OCI-LY1 (cell line): ENCODE data around the gene MMS22L.

Source experiments
- H2AFZ ChIP-seq: fragments of 200-600 bp; sonication (generic), shearing (Covaris generic); 2 replicates; pipeline ENCODE4 v1.6.0; 2014; ENCODE audit warnings: antibody characterized with exemption, mild to moderate bottlenecking, low read length
- H3F3A ChIP-seq: fragments of 200-600 bp; sonication (generic), shearing (Covaris generic); 2 replicates; pipeline ENCODE4 v1.6.0; 2014; ENCODE audit warnings: mild to moderate bottlenecking, antibody characterized with exemption, low read length, moderate library complexity; ENCODE audit not compliant: insufficient read depth
- H3K27ac ChIP-seq: fragments of 200-600 bp; sonication (generic); 2 replicates; pipeline ENCODE4 v1.5.1; 2014; ENCODE audit warnings: low read length, mixed run types, mild to moderate bottlenecking, low read depth; ENCODE audit not compliant: poor library complexity, severe bottlenecking
- H3K27me3 ChIP-seq: fragments of 200-600 bp; sonication (generic); 2 replicates; pipeline ENCODE4 v1.6.0; 2014; ENCODE audit warnings: antibody characterized with exemption, mild to moderate bottlenecking, low read length, moderate library complexity; ENCODE audit not compliant: insufficient read depth
- H3K36me3 ChIP-seq: fragments of 200-600 bp; sonication (generic); 2 replicates; pipeline ENCODE4 v1.6.1; 2014; ENCODE audit warnings: mild to moderate bottlenecking, antibody characterized with exemption, low read length, moderate library complexity, mixed read lengths; ENCODE audit not compliant: insufficient read depth
- H3K4me1 ChIP-seq: fragments of 200-600 bp; sonication (generic); 2 replicates; pipeline ENCODE4 v1.5.1; 2014; ENCODE audit warnings: mild to moderate bottlenecking, low read length, moderate library complexity; ENCODE audit not compliant: insufficient read depth, severe bottlenecking
- H3K4me2 ChIP-seq: fragments of 200-600 bp; sonication (generic), shearing (Covaris generic); 2 replicates; pipeline ENCODE4 v1.6.1; 2014; ENCODE audit warnings: low read length
- H3K4me3 ChIP-seq: fragments of 200-600 bp; sonication (generic); 2 replicates; pipeline ENCODE4 v1.5.1; 2014; ENCODE audit warnings: low read length, low read depth, mild to moderate bottlenecking, mixed read lengths; ENCODE audit not compliant: poor library complexity, severe bottlenecking
- H3K79me2 ChIP-seq: fragments of 200-600 bp; shearing (Covaris generic); 2 replicates; pipeline ENCODE4 v1.6.1; 2016; ENCODE audit warnings: mixed run types, low read length, mixed read lengths; ENCODE audit not compliant: insufficient read depth
- H3K9ac ChIP-seq: fragments of 200-600 bp; sonication (generic), shearing (Covaris generic); 2 replicates; pipeline ENCODE4 v1.6.1; 2014; ENCODE audit warnings: mild to moderate bottlenecking, low read length, mixed read lengths
- H3K9me2 ChIP-seq: fragments of 200-600 bp; sonication (generic), shearing (Covaris generic); 2 replicates; pipeline ENCODE4 v1.6.1; 2014; ENCODE audit warnings: low read depth, mild to moderate bottlenecking, low read length, mixed read lengths
- H3K9me3 ChIP-seq: fragments of 200-600 bp; shearing (Covaris generic); 2 replicates; pipeline ENCODE4 v1.6.1; 2014; ENCODE audit warnings: low read length, mixed read lengths
- H4K20me1 ChIP-seq: fragments of 200-600 bp; sonication (generic), shearing (Covaris generic); 2 replicates; pipeline ENCODE4 v1.6.0; 2016; ENCODE audit warnings: mild to moderate bottlenecking, low read length; ENCODE audit not compliant: insufficient read depth
- EZH2 ChIP-seq: fragments of 200-600 bp; sonication (generic), shearing (Covaris generic); IDR thresholded peaks from 2 replicates; pipeline ENCODE4 v1.8.0; 2017; ENCODE audit warnings: borderline replicate concordance, mixed run types, mild to moderate bottlenecking, antibody characterized with exemption, low read length, moderate library complexity, mixed read lengths
- TF ChIP-seq, protein P1 (sequence below): fragments of 200-600 bp; sonication (generic), shearing (Covaris generic); IDR thresholded peaks from 2 replicates; pipeline ENCODE4 v1.5.1; 2017; ENCODE audit warnings: mild to moderate bottlenecking, antibody characterized with exemption, low read length, moderate library complexity, mixed read lengths

Gene MMS22L

DNA sequence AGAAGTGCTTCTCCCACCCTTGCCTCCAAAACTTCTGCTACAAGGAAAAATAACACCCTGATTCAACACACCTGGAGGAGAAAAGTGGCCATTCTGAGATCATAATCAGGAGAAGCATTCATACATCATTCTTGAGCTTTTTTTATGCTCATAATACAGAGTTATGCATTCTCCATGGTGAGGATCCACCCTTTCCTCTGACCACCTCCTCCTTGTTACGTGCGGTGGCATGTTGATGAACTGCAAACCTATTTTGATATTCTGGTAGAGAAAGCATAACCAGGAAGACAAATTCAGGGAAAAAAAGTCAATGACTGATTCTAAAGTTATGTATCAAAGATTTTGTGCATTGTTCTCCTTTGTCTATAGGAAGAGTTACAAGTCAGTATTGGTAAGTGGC lies 188.6 kb downstream of the MMS22L start:
- Histone ChIP-seq H3K79me2 (no peaks in the 10 kb centered on the region), H3K4me2 (no peak overlapping the region), H3K27me3 (no peaks in the 10 kb centered on the region), H3K9ac (no peak overlapping the region), H3K27ac (no peak overlapping the region), H3K4me3 (no peak overlapping the region), H3F3A (no peaks in the 10 kb centered on the region), H3K9me2 (no peaks in the 10 kb centered on the region), H4K20me1 (no peaks in the 10 kb centered on the region), H3K4me1 (peaks cover 7% of the 10 kb centered on the region), H3K9me3 (no peaks in the 10 kb centered on the region), H3K36me3 (no peaks in the 10 kb centered on the region), H2AFZ (no peak overlapping the region)
- TF ChIP-seq EZH2: no peak
- TF ChIP-seq, protein P1, sequence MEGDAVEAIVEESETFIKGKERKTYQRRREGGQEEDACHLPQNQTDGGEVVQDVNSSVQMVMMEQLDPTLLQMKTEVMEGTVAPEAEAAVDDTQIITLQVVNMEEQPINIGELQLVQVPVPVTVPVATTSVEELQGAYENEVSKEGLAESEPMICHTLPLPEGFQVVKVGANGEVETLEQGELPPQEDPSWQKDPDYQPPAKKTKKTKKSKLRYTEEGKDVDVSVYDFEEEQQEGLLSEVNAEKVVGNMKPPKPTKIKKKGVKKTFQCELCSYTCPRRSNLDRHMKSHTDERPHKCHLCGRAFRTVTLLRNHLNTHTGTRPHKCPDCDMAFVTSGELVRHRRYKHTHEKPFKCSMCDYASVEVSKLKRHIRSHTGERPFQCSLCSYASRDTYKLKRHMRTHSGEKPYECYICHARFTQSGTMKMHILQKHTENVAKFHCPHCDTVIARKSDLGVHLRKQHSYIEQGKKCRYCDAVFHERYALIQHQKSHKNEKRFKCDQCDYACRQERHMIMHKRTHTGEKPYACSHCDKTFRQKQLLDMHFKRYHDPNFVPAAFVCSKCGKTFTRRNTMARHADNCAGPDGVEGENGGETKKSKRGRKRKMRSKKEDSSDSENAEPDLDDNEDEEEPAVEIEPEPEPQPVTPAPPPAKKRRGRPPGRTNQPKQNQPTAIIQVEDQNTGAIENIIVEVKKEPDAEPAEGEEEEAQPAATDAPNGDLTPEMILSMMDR: no peak

DNA sequence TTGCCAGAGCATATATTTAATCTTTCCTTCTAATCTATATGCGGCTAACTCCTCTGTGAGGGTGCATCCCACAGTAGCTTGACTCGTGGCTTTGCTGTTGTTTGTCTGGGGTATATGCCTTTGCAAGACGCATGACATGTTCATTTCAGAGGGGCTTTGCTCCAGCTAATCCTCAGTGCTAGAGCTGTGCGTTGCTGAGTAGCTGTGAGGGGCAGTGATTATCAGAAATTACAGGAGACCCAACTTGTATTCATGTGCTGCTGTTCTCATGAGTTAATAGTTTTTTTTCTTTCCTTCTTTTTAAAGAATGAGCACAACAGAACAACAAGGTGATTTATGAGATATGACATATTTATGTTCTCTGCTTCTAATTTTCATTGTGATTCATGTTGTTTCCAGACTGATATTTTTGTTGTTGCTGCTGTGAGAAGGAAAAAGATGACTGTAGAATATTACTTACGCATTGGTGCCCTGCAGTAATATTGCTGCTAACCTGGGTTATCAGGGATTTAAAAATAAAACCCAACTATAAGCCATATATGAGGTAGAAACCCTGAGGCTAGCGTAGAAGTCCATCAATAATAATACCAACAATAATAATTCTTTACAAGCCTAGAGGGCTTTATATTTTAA lies 190.2 kb downstream of the MMS22L start:
- no peak overlapping the region for H2AFZ ChIP-seq
- H3K4me2 ChIP-seq: no peak overlapping the region
- H3K9ac ChIP-seq: no peak overlapping the region
- no peak for TF ChIP-seq EZH2
- TF ChIP-seq, protein P1: no peak
- H3K79me2 ChIP-seq: no peaks in the 10 kb centered on the region
- no peaks in the 10 kb centered on the region for H4K20me1 ChIP-seq
- no peak overlapping the region for H3K27ac ChIP-seq
- H3K36me3 ChIP-seq: no peaks in the 10 kb centered on the region
- H3K27me3 ChIP-seq: no peaks in the 10 kb centered on the region
- no peaks in the 10 kb centered on the region for H3K9me3 ChIP-seq
- peaks cover 7% of the 10 kb centered on the region for H3K4me1 ChIP-seq
- no peaks in the 10 kb centered on the region for H3F3A ChIP-seq
- no peak overlapping the region for H3K4me3 ChIP-seq
- H3K9me2 ChIP-seq: no peaks in the 10 kb centered on the region
